GM12878 (cell line): Measurements from ENCODE around the gene CNKSR1. TPM values are rescaled to one million over a fixed set of nuclear protein-coding genes. Genes with fewer than 3 reads are reported as not detected.

Source experiments
- ATAC-seq: fragments of 200-7000 bp; cut with Tn5 transposase; 3 replicates; pipeline ENCODE4 v1.9.1; 2020; ENCODE audit warnings: mild to moderate bottlenecking, moderate library complexity
- BruUV-seq: library from RNA; stranded (reverse); fragments of 400-500 nt; replicated peaks from 2 replicates; lab custom pipeline; 2021; lab: Mats Ljungman, UMichigan
- CTCF ChIA-PET: fragments of 300-600 bp; sonication (Branson Sonifier 250); formaldehyde crosslinking; extraction: SDS; loops from one replicate; lab custom pipeline; 2021; ENCODE audit warnings: inconsistent platforms; lab: Yijun Ruan, JAX
- POLR2A ChIA-PET: fragments of 350-600 bp; formaldehyde crosslinking; extraction: SDS; loops from one replicate; lab custom pipeline; 2021; ENCODE audit warnings: inconsistent platforms; lab: Charles Lee
- RAD21 ChIA-PET: fragments of 300-600 bp; sonication (Branson Sonifier 250); formaldehyde crosslinking; loops from one replicate; lab custom pipeline; 2023; ENCODE audit warnings: antibody characterized with exemption; ENCODE audit not compliant: unreplicated experiment; lab: Charles Lee
- SMC1A ChIA-PET: fragments of 300-600 bp; sonication (Branson Sonifier 250); formaldehyde crosslinking; loops from one replicate; lab custom pipeline; 2023; ENCODE audit not compliant: unreplicated experiment, uncharacterized antibody; lab: Charles Lee
- DNase-seq: peaks from one replicate; pipeline ENCODE4 v3.0.0-alpha.2; 2011; ENCODE audit warnings: low read depth, low spot score
- FAIRE-seq: peaks from 3 replicates; lab custom pipeline; 2011; peaks lifted over from hg19 to GRCh38; lab: Jason Lieb, UNC
- H2AFZ ChIP-seq: 2 replicates; pipeline ENCODE4 v1.6.0; 2011; ENCODE audit warnings: low read depth, low read length, control low read depth; ENCODE audit not compliant: control insufficient read depth
- H3K27ac ChIP-seq: 2 replicates; pipeline ENCODE4 v1.5.1; 2011; ENCODE audit warnings: control low read depth; ENCODE audit not compliant: control insufficient read depth, insufficient read depth
- H3K27me3 ChIP-seq, 2 experiments: replicated peaks in 1 of 2; 2 replicates each; pipeline versions ENCODE4 v1.6.0 to v1.6.1; 2011; ENCODE audit warnings: low read length in 1 of 2; ENCODE audit not compliant: control insufficient read depth in 2 of 2, insufficient read depth in 2 of 2
- H3K36me3 ChIP-seq, 2 experiments: 2 replicates each; pipeline ENCODE4 v1.5.1; 2011; ENCODE audit warnings: low read length in 1 of 2; ENCODE audit not compliant: control insufficient read depth in 2 of 2, insufficient read depth in 2 of 2
- H3K4me1 ChIP-seq: 2 replicates; pipeline ENCODE4 v1.6.1; 2011; ENCODE audit warnings: mild to moderate bottlenecking, low read length, moderate library complexity, mixed read lengths; ENCODE audit not compliant: control insufficient read depth, insufficient read depth
- H3K4me2 ChIP-seq: 2 replicates; pipeline ENCODE4 v1.6.0; 2011; ENCODE audit warnings: control low read depth; ENCODE audit not compliant: control insufficient read depth, insufficient read depth
- H3K4me3 ChIP-seq: fragments of 200-600 bp; sonication (generic); 2 replicates; pipeline ENCODE4 v1.5.1; 2016
- H3K79me2 ChIP-seq: 2 replicates; pipeline ENCODE4 v1.6.0; 2011; ENCODE audit warnings: low read length; ENCODE audit not compliant: control insufficient read depth, insufficient read depth
- H3K9ac ChIP-seq: 2 replicates; pipeline ENCODE4 v1.8.0; 2011; ENCODE audit warnings: low read length, control low read depth, mixed read lengths; ENCODE audit not compliant: control insufficient read depth, insufficient read depth
- H3K9me3 ChIP-seq: replicated peaks from 3 replicates; pipeline ENCODE4 v1.5.1; 2011; ENCODE audit warnings: mild to moderate bottlenecking, low read length; ENCODE audit not compliant: control insufficient read depth, insufficient read depth
- H4K20me1 ChIP-seq: 2 replicates; pipeline ENCODE4 v1.6.0; 2011; ENCODE audit not compliant: control insufficient read depth, insufficient read depth
- CHD2 ChIP-seq: IDR thresholded peaks from 2 replicates; pipeline ENCODE4 v1.6.1; 2011; ENCODE audit warnings: low read depth, low read length, improper control_type of control experiment, borderline replicate concordance
- MXI1 ChIP-seq: fragments of 150-350 bp; IDR thresholded peaks from 2 replicates; pipeline ENCODE4 v1.6.1; 2011; ENCODE audit warnings: low read depth, mild to moderate bottlenecking, inconsistent platforms, low read length, improper control_type of control experiment
- RBBP5 ChIP-seq: fragments of 200-600 bp; sonication (generic); conservative IDR thresholded peaks from 2 replicates; pipeline ENCODE4 v1.6.1; 2016
- SREBF2 ChIP-seq: IDR thresholded peaks from 2 replicates; pipeline ENCODE4 v1.6.1; 2012; ENCODE audit warnings: mild to moderate bottlenecking, low read length
- YBX1 ChIP-seq: fragments of 450-650 bp; IDR thresholded peaks from 2 replicates; pipeline ENCODE4 v1.6.1; 2016; ENCODE audit warnings: antibody characterized with exemption
- WGBS: methylation state at CpG from one replicate; pipeline ENCODE4 v1.1.6; 2016; ENCODE audit warnings: low lambda C conversion rate; ENCODE audit not compliant: insufficient replicate concordance, insufficient coverage; ENCODE audit errors: missing lambda C conversion rate; 5-methylcytosine and 5-hydroxymethylcytosine counted together
- in situ Hi-C: fragments of 300-500 bp; cut with MboI; formaldehyde crosslinking; loops from 9 replicates; pipeline ENCODE4 v1.14.3; 2018; ENCODE audit warnings: mixed read lengths
- intact Hi-C: fragments of 100-400 bp; cut with micrococcal nuclease; formaldehyde crosslinking; loops from one replicate; pipeline ENCODE4 v1.14.2; 2022; ENCODE audit not compliant: unreplicated experiment
- polyA plus RNA-seq, 11 experiments: library from polyadenylated mRNA; depleted of rRNA in 4 of 11; unstranded in 6 of 11; stranded (reverse) in 5 of 11; fragments of >200 nt; fragmentation: Nextera tagmentation in 4 of 11; fragmentation: Illumina TruSeq in 1 of 11; extraction: Ambion mirVana in 4 of 11; extraction: Trizol in 1 of 11; gene quantifications; 1 replicate in 1 of 11; 2 replicates in 10 of 11; pipeline versions ENCODE4 v1.2.1 to v1.2.3, GENCODE V29; 2011 to 2016; ENCODE audit warnings: inconsistent platforms in 2 of 11, missing spikeins in 2 of 11, low read depth in 1 of 11
- total RNA-seq, 4 experiments: library from RNA; depleted of rRNA in 3 of 4; stranded (reverse); fragments of >200 nt in 3 of 4; fragmentation: Illumina TruSeq in 1 of 4; extraction: Trizol in 1 of 4; gene quantifications; 2 replicates each; pipeline versions ENCODE4 v1.2.1 to v1.2.3, GENCODE V29; 2013 to 2021
- TF ChIP-seq, protein P1 (sequence below): IDR thresholded peaks from 2 replicates; pipeline ENCODE4 v1.6.1; 2011; ENCODE audit warnings: mild to moderate bottlenecking, low read depth, low read length, moderate library complexity; ENCODE audit not compliant: insufficient replicate concordance
- TF ChIP-seq, protein P2 (sequence below): fragments of 450-650 bp; IDR thresholded peaks from 2 replicates; pipeline ENCODE4 v1.6.1; 2016; ENCODE audit warnings: mild to moderate bottlenecking

CNKSR1 gene
- total and polyA plus RNA-seq, 10 of the 15 experiments (the other 5 are each of a cell fraction or from before 2014, with no cell fraction given), result 0.06 to 1.2 (median 0.86) TPM

DNA sequence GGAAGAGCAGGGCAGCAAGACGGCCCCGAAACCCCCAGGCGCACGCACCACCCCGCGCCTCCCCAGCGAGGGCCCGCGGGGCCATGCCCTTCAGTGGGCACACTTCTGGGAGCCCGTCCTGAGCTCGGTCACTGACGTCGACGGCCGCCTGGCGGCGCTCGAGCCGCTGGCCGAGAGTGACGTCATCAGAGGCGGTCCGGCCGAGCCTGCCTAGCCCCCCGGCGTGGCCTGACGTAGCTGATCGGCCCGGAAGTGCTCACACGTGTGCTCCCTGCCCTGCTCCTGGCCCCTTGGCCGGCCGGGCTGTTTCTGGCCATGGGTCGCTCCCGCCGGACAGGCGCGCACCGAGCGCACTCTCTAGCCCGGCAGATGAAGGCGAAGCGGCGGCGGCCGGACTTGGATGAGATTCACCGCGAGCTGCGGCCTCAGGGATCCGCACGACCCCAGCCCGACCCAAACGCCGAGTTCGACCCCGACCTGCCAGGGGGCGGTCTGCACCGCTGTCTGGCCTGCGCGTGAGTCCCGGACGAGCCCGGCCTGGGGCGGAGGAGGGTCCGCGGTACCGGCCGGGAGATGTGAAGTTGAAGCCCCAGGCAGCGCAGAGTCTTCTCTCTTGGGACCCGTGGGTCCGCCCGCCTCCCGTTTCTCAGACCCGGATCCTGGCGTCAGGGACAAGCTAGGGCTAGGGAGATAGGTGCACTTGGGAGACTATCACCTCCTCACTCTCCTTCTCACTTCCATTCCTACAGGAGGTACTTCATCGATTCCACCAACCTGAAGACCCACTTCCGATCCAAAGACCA is 7.4 kb upstream of the CNKSR1 start, which contains the start of gene ZNF593 (continued):
- TF ChIP-seq, protein P1, sequence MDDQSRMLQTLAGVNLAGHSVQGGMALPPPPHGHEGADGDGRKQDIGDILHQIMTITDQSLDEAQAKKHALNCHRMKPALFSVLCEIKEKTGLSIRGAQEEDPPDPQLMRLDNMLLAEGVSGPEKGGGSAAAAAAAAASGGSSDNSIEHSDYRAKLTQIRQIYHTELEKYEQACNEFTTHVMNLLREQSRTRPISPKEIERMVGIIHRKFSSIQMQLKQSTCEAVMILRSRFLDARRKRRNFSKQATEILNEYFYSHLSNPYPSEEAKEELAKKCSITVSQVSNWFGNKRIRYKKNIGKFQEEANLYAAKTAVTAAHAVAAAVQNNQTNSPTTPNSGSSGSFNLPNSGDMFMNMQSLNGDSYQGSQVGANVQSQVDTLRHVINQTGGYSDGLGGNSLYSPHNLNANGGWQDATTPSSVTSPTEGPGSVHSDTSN, result no peak
- TF ChIP-seq MXI1 (peak; percentile 97), CHD2 (peak; percentile 60), YBX1 (no peak)

DNA sequence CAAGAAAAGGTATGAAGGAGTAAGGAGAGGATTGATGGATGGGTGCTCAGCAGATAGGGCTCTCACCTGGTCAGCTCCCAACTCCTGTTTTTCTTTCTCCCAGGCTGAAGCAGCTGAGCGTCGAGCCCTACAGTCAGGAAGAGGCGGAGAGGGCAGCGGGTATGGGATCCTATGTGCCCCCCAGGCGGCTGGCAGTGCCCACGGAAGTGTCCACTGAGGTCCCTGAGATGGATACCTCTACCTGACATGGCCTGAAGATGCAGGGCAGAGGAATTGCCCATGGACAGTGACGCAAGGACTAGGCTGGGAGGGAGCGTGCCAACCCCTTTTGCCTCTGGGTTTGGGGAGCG is 6.8 kb upstream of the CNKSR1 start:
- FAIRE-seq, result no peak
- ChIA-PET POLR2A (interaction anchor here (0.6 to 2.0 kb wide), 4 partner anchors 8 to 64 kb away, joined by 3 to 11 read pairs (median 4); partner anchors contain the start of gene CEP85), SMC1A (interaction anchor here (0.7 to 1.7 kb wide), 5 partner anchors 57 to 151 kb away, joined by 3 to 23 read pairs (median 5); partner anchors contain the start of genes CD52 and CEP85), RAD21 (interaction anchor here (0.9 to 2.8 kb wide), 6 partner anchors 8 to 208 kb away, joined by 3 to 44 read pairs (median 4); partner anchors contain the start of genes CD52 and CEP85), CTCF (interaction anchor here (1.0 to 5.8 kb wide), 18 partner anchors 8 to 275 kb away, joined by 3 to 110 read pairs (median 4); partner anchors contain the start of genes CATSPER4, CEP85 and PAFAH2)
- Histone ChIP-seq H3K4me3 (peak overlapping the region; percentile 97), H3K79me2 (peaks cover 12% of the 10 kb centered on the region), H4K20me1 (no peaks in the 10 kb centered on the region), H3K27me3 (no peaks in the 10 kb centered on the region), H3K9me3 (no peaks in the 10 kb centered on the region), H3K4me1 (peaks cover 7% of the 10 kb centered on the region), H3K9ac (peak overlapping the region; percentile 90), H3K36me3 (no peaks in the 10 kb centered on the region; a peak in 1 of 4 replicates), H3K27ac (peak overlapping the region; percentile 79), H3K4me2 (peak overlapping the region; percentile 93), H2AFZ (peak overlapping the region; percentile 72)
- TF ChIP-seq, protein P2, sequence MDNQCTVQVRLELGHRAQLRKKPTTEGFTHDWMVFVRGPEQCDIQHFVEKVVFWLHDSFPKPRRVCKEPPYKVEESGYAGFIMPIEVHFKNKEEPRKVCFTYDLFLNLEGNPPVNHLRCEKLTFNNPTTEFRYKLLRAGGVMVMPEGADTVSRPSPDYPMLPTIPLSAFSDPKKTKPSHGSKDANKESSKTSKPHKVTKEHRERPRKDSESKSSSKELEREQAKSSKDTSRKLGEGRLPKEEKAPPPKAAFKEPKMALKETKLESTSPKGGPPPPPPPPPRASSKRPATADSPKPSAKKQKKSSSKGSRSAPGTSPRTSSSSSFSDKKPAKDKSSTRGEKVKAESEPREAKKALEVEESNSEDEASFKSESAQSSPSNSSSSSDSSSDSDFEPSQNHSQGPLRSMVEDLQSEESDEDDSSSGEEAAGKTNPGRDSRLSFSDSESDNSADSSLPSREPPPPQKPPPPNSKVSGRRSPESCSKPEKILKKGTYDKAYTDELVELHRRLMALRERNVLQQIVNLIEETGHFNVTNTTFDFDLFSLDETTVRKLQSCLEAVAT, result peak; percentile 82
- TF ChIP-seq RBBP5 (no peak), SREBF2 (no peak)
- in situ Hi-C loops (loop anchor here (5.0 kb wide), 1 partner anchor 152 kb away; no protein-coding TSS in a partner anchor), intact Hi-C loops (no loop called here)
- ATAC-seq, result 0 out of 3 replicates have a peak, but pooled peaks have one; percentile 2
- WGBS, result 50% methylated on average over 9 of the region's 9 CpGs
- BruUV-seq, result TSS peak; percentile 95
- DNase-seq, result no peak
